H9 (cell line): ENCODE measurements around the gene DSCAM. TPM values are rescaled to one million over a fixed set of nuclear protein-coding genes. Genes with fewer than 3 reads are reported as not detected.

ENCODE experiments used
- DNase-seq: peaks from one replicate; pipeline ENCODE4 v3.0.0-alpha.2; 2017
- H2AFZ ChIP-seq: one replicate; pipeline ENCODE4 v1.6.1; 2013; ENCODE audit warnings: mild to moderate bottlenecking, low read length, control low read depth, moderate library complexity
- H2AK5ac ChIP-seq: 2 replicates; pipeline ENCODE4 v1.6.1; 2013; ENCODE audit warnings: low read length, control low read depth, mixed read lengths; ENCODE audit not compliant: insufficient read length
- H2BK120ac ChIP-seq: one replicate; pipeline ENCODE4 v1.6.1; 2013; ENCODE audit warnings: low read depth, mild to moderate bottlenecking, low read length, control low read depth, inconsistent platforms; ENCODE audit not compliant: poor library complexity, severe bottlenecking
- H2BK12ac ChIP-seq: 2 replicates; pipeline ENCODE4 v1.6.1; 2013; ENCODE audit warnings: low read length, control low read depth, mixed read lengths, low read depth; ENCODE audit not compliant: insufficient read length
- H2BK15ac ChIP-seq: 2 replicates; pipeline ENCODE4 v1.6.1; 2013; ENCODE audit warnings: low read depth, low read length, control low read depth
- H2BK20ac ChIP-seq: one replicate; pipeline ENCODE4 v1.6.1; 2013; ENCODE audit warnings: low read depth, mild to moderate bottlenecking, low read length, control low read depth, inconsistent platforms; ENCODE audit not compliant: poor library complexity, severe bottlenecking
- H2BK5ac ChIP-seq: 2 replicates; pipeline ENCODE4 v1.6.1; 2013; ENCODE audit warnings: low read length, control low read depth, mixed read lengths; ENCODE audit not compliant: insufficient read length
- H3K14ac ChIP-seq: 2 replicates; pipeline ENCODE4 v1.6.1; 2013; ENCODE audit warnings: low read length, control low read depth; ENCODE audit not compliant: insufficient read depth
- H3K18ac ChIP-seq: 2 replicates; pipeline ENCODE4 v1.6.1; 2013; ENCODE audit warnings: low read depth, mild to moderate bottlenecking, mixed read lengths, low read length, control low read depth; ENCODE audit not compliant: insufficient read length
- H3K23ac ChIP-seq: 2 replicates; pipeline ENCODE4 v1.6.1; 2013; ENCODE audit warnings: low read length, control low read depth, mixed read lengths, low read depth; ENCODE audit not compliant: insufficient read length
- H3K23me2 ChIP-seq: 2 replicates; pipeline ENCODE4 v1.6.1; 2013; ENCODE audit warnings: low read depth, mild to moderate bottlenecking, mixed read lengths, low read length, control low read depth; ENCODE audit not compliant: insufficient read length, poor library complexity, severe bottlenecking
- H3K27ac ChIP-seq: 2 replicates; pipeline ENCODE4 v1.5.1; 2013; ENCODE audit warnings: low read length, control low read depth, mixed read lengths, low read depth; ENCODE audit not compliant: insufficient read length
- H3K27me3 ChIP-seq: 2 replicates; pipeline ENCODE4 v1.6.1; 2013; ENCODE audit warnings: low read length, control low read depth, inconsistent platforms; ENCODE audit not compliant: insufficient read depth
- H3K4ac ChIP-seq: 2 replicates; pipeline ENCODE4 v1.6.1; 2013; ENCODE audit warnings: low read depth, mild to moderate bottlenecking, control low read depth, inconsistent platforms, low read length, moderate library complexity
- H3K4me1 ChIP-seq: 2 replicates; pipeline ENCODE4 v1.6.1; 2013; ENCODE audit warnings: low read length, control low read depth, inconsistent platforms; ENCODE audit not compliant: insufficient read depth
- H3K4me2 ChIP-seq: 2 replicates; pipeline ENCODE4 v1.6.1; 2013; ENCODE audit warnings: low read length, control low read depth, mixed read lengths; ENCODE audit not compliant: insufficient read length, insufficient read depth
- H3K56ac ChIP-seq: 2 replicates; pipeline ENCODE4 v1.6.1; 2013; ENCODE audit warnings: low read depth, mild to moderate bottlenecking, mixed read lengths, low read length, control low read depth; ENCODE audit not compliant: insufficient read length
- H3K79me1 ChIP-seq: 2 replicates; pipeline ENCODE4 v1.6.1; 2013; ENCODE audit warnings: low read depth, mild to moderate bottlenecking, moderate library complexity, low read length, control low read depth, inconsistent platforms; ENCODE audit not compliant: insufficient read depth, poor library complexity, severe bottlenecking
- H3K79me2 ChIP-seq: 2 replicates; pipeline ENCODE4 v1.6.1; 2013; ENCODE audit warnings: low read length, control low read depth, inconsistent platforms; ENCODE audit not compliant: insufficient read depth
- H3K9ac ChIP-seq: 2 replicates; pipeline ENCODE4 v1.6.1; 2013; ENCODE audit warnings: low read length, control low read depth, mixed read lengths; ENCODE audit not compliant: insufficient read length; ENCODE audit errors: extremely low read depth
- H3K9me3 ChIP-seq: one replicate; pipeline ENCODE4 v1.6.1; 2013; ENCODE audit warnings: low read depth, low read length, inconsistent platforms; ENCODE audit not compliant: control insufficient read depth
- H3T11ph ChIP-seq: one replicate; pipeline ENCODE4 v1.6.1; 2013; ENCODE audit warnings: mild to moderate bottlenecking, low read length, control low read depth, inconsistent platforms
- H4K20me1 ChIP-seq: one replicate; pipeline ENCODE4 v1.6.1; 2013; ENCODE audit not compliant: control insufficient read depth, insufficient read length, insufficient read depth
- H4K5ac ChIP-seq: 2 replicates; pipeline ENCODE4 v1.6.1; 2013; ENCODE audit warnings: low read depth, mild to moderate bottlenecking, mixed read lengths, low read length, control low read depth; ENCODE audit not compliant: insufficient read length
- H4K8ac ChIP-seq: replicated peaks from 2 replicates; pipeline ENCODE4 v1.6.1; 2013; ENCODE audit warnings: low read length, control low read depth, mixed read lengths, low read depth; ENCODE audit not compliant: insufficient read length
- H4K91ac ChIP-seq: 2 replicates; pipeline ENCODE4 v1.6.1; 2013; ENCODE audit warnings: low read depth, mild to moderate bottlenecking, moderate library complexity, mixed read lengths, low read length, control low read depth; ENCODE audit not compliant: insufficient read length
- H3K27ac Mint-ChIP-seq, 3 experiments: 2 replicates in 2 of 3; 3 replicates in 1 of 3; pipeline ENCODE4 v1.8.0; 2020 to 2021; ENCODE audit warnings: mixed read lengths in 3 of 3, mild to moderate bottlenecking in 1 of 3, moderate library complexity in 1 of 3
- H3K27me3 Mint-ChIP-seq: 2 replicates; pipeline ENCODE4 v1.8.0; 2021; ENCODE audit warnings: low read depth, mild to moderate bottlenecking, moderate library complexity, mixed read lengths
- H3K36me3 Mint-ChIP-seq, 3 experiments: 2 replicates in 2 of 3; 3 replicates in 1 of 3; pipeline ENCODE4 v1.8.0; 2020 to 2021; ENCODE audit warnings: low read depth in 3 of 3, mixed read lengths in 3 of 3; ENCODE audit not compliant: insufficient read depth in 1 of 3
- H3K4me1 Mint-ChIP-seq, 2 experiments: 2 replicates each; pipeline ENCODE4 v1.8.0; 2020; ENCODE audit warnings: mixed read lengths in 2 of 2
- H3K4me3 Mint-ChIP-seq, 2 experiments: 2 replicates in 1 of 2; 3 replicates in 1 of 2; pipeline ENCODE4 v1.8.0; 2020 to 2021; ENCODE audit warnings: mild to moderate bottlenecking in 2 of 2, mixed read lengths in 2 of 2, moderate library complexity in 1 of 2
- H3K9me3 Mint-ChIP-seq, 2 experiments: 2 replicates in 1 of 2; 3 replicates in 1 of 2; pipeline ENCODE4 v1.8.0; 2020; ENCODE audit warnings: mild to moderate bottlenecking in 2 of 2, mixed read lengths in 2 of 2, moderate library complexity in 1 of 2
- CTCF ChIP-seq: fragments of 200-600 bp; sonication (generic); conservative IDR thresholded peaks from 3 replicates; pipeline ENCODE4 v1.8.0; 2021; ENCODE audit warnings: antibody characterized with exemption, mild to moderate bottlenecking
- WGBS: extraction: QIAGEN DNeasy Blood & Tissue Kit; methylation state at CpG from one replicate; pipeline ENCODE4 v1.1.7; 2013; ENCODE audit warnings: missing lambda C conversion rate, low lambda C conversion rate, mixed read lengths; ENCODE audit not compliant: insufficient read length; ENCODE audit errors: extremely low coverage; 5-methylcytosine and 5-hydroxymethylcytosine counted together
- total RNA-seq: library from RNA; stranded (reverse); gene quantifications from 2 replicates; pipeline ENCODE4 v1.2.1, GENCODE V29; 2021

The DSCAM gene
- total RNA-seq, 1 experiment from 2014 or later = 0.17 TPM

- H3K9me3 Mint-ChIP-seq = no peaks in the 10 kb centered on the region; a peak in 1 of 5 replicates
- Histone ChIP-seq H3K79me2 (no peaks in the 10 kb centered on the region), H2BK15ac (no peak overlapping the region), H3K23ac (no peak overlapping the region), H3K79me1 (no peaks in the 10 kb centered on the region), H3K4me1 (no peaks in the 10 kb centered on the region), H3T11ph (no peak overlapping the region), H3K27me3 (no peaks in the 10 kb centered on the region), H3K4me2 (no peak overlapping the region), H3K56ac (no peak overlapping the region), H3K14ac (no peak overlapping the region), H4K20me1 (no peaks in the 10 kb centered on the region), H2BK12ac (no peak overlapping the region), H2BK5ac (no peak overlapping the region), H2AK5ac (no peak overlapping the region), H2BK120ac (no peak overlapping the region), H3K9ac (no peak overlapping the region), H4K91ac (no peak overlapping the region), H3K23me2 (no peaks in the 10 kb centered on the region), H4K5ac (no peak overlapping the region), H3K9me3 (no peaks in the 10 kb centered on the region), H3K4ac (no peak overlapping the region), H4K8ac (no peak overlapping the region), H2AFZ (no peak overlapping the region), H3K18ac (no peak overlapping the region), H2BK20ac (no peak overlapping the region), H3K27ac (no peak overlapping the region)
- WGBS = no CpG with 5 or more reads among the region's 5 CpGs
- H3K27me3 Mint-ChIP-seq = no peaks in the 10 kb centered on the region
- H3K36me3 Mint-ChIP-seq = no peaks in the 10 kb centered on the region; a peak in 1 of 7 replicates
- H3K27ac Mint-ChIP-seq = no peak overlapping the region
- no peak for TF ChIP-seq CTCF
- no peak for DNase-seq
- no peak overlapping the region for H3K4me3 Mint-ChIP-seq
- H3K4me1 Mint-ChIP-seq = no peaks in the 10 kb centered on the region
These were observed 491.9 kb downstream of the DSCAM start for GRCh38 chr21:40355076-40355475.
